Measurements from ENCODE around the gene ST3GAL2. TPM values are rescaled to one million over a fixed set of nuclear protein-coding genes. Genes with fewer than 3 reads are reported as not detected.

Gene ST3GAL2
- total and polyA plus RNA-seq, 9 of the 15 experiments (the other 6 are each of a cell fraction or from before 2014, with no cell fraction given), result 1.5 to 108 (median 34.3) TPM

GRCh38 chr16:70396246-70396904, 42.5 kb downstream of the ST3GAL2 start (continued):
- 0 out of 2 replicates have a peak, but pooled peaks have one; percentile 23 for TF ChIP-seq MITF (IDR thresholded peaks at IDR 0.05)
- peak; percentile 75 for TF ChIP-seq BHLHE40 (IDR thresholded peaks at IDR 0.05; ENCODE audit: low read length)
- TF ChIP-seq MECOM (CRISPR knock-in tag; IDR thresholded peaks at IDR 0.05), result 0 out of 2 replicates have a peak, but pooled peaks have one; percentile 19
- no peak for TF ChIP-seq ZEB2 (IDR thresholded peaks at IDR 0.05)
- no peak for TF ChIP-seq ZBTB43 (CRISPR knock-in tag; IDR thresholded peaks at IDR 0.05)
- TF ChIP-seq CREB3 (tag; conservative IDR thresholded peaks at IDR 0.05; ENCODE audit: low read depth), result 0 out of 2 replicates have a peak, but pooled peaks have one; percentile 55
- TF ChIP-seq ZNF184 (CRISPR knock-in tag; IDR thresholded peaks at IDR 0.05), result no peak
- peak; percentile 58; the same call in 1 of the 2 replicates for TF ChIP-seq TEAD4 (IDR thresholded peaks at IDR 0.05; ENCODE audit: low read length)
- TF ChIP-seq TEAD4 (CRISPR knock-in tag; IDR thresholded peaks at IDR 0.05; ENCODE audit: borderline replicate concordance), result no peak
- no peak for TF ChIP-seq ATF1 (CRISPR knock-in tag; IDR thresholded peaks at IDR 0.05)
- peak; percentile 84 for TF ChIP-seq ATF1 (tag; IDR thresholded peaks at IDR 0.05)
- TF ChIP-seq NR2C2 (CRISPR knock-in tag; IDR thresholded peaks at IDR 0.05), result no peak
- 0 out of 2 replicates have a peak, but pooled peaks have one; percentile 17 for TF ChIP-seq NR2C2 (tag; IDR thresholded peaks at IDR 0.05)
- no peak for TF ChIP-seq TCF7L2 (IDR thresholded peaks at IDR 0.05; ENCODE audit: low read depth, low read length)
- 0 out of 2 replicates have a peak, but pooled peaks have one; percentile 31 for TF ChIP-seq MTA3 (IDR thresholded peaks at IDR 0.05; ENCODE audit: borderline replicate concordance)
- peak; percentile 57 for TF ChIP-seq CBFA2T2 (conservative IDR thresholded peaks at IDR 0.05)
- no peak for TF ChIP-seq CHD1 (IDR thresholded peaks at IDR 0.05; ENCODE audit: low read length)
- TF ChIP-seq YY1 (IDR thresholded peaks at IDR 0.05; ENCODE audit: borderline replicate concordance in 1 of 3, control insufficient read depth in 1 of 3, extremely low read depth in 1 of 3, insufficient read depth in 3 of 3, insufficient read length in 1 of 3, insufficient replicate concordance in 2 of 3, low read depth in 1 of 3, low read length in 2 of 3), result peak in 1 of 3 experiments; percentile 71
- 0 out of 2 replicates have a peak, but pooled peaks have one; percentile 14 for TF ChIP-seq TCFL5 (CRISPR knock-in tag; conservative IDR thresholded peaks at IDR 0.05)
- peak; percentile 78 for TF ChIP-seq USF1 (CRISPR knock-in tag; IDR thresholded peaks at IDR 0.05)
- TF ChIP-seq PHF20 (IDR thresholded peaks at IDR 0.05; ENCODE audit: partially characterized antibody), result no peak
- peak in 1 of 2 experiments; percentile 75; a peak in 2 of 4 replicates for TF ChIP-seq TEAD1 (CRISPR knock-in tag; IDR thresholded peaks at IDR 0.05)
- TF ChIP-seq CXXC5 (CRISPR knock-in tag; IDR thresholded peaks at IDR 0.05), result peak; percentile 26
- no peak for TF ChIP-seq MYBL2 (IDR thresholded peaks at IDR 0.05; ENCODE audit: low read depth)
- no peak for TF ChIP-seq MYBL2 (CRISPR knock-in tag; IDR thresholded peaks at IDR 0.05; ENCODE audit: borderline replicate concordance)

Measured in K562 (cell line).